ENCODE measurements around the gene ARAF.

GRCh38 chrX:47563801-47564315, 2.9 kb downstream of the ARAF start:
- no peak for TF ChIP-seq ISL1 (CRISPR knock-in tag; IDR thresholded peaks at IDR 0.05)
- no peak for TF ChIP-seq ZC3H10 (CRISPR knock-in tag; IDR thresholded peaks at IDR 0.05)
- no peak for TF ChIP-seq TCF4 (CRISPR knock-in tag; IDR thresholded peaks at IDR 0.05; ENCODE audit: borderline replicate concordance)
- TF ChIP-seq ZFP3 (CRISPR knock-in tag; IDR thresholded peaks at IDR 0.05): no peak
- TF ChIP-seq CSRNP3 (CRISPR knock-in tag; IDR thresholded peaks at IDR 0.05): no peak

All from SK-N-SH treated with all-trans-retinoic acid at 6 μM for 48 hours (cell line).